GM15510 (cell line): ENCODE data around the gene CNGA2.

ENCODE experiments used
- POLR2A ChIP-seq: IDR thresholded peaks from 3 replicates; pipeline ENCODE4 v1.6.1; 2011; ENCODE audit warnings: borderline replicate concordance; ENCODE audit not compliant: insufficient read length; ENCODE audit errors: extremely low read depth

CNGA2 gene

DNA sequence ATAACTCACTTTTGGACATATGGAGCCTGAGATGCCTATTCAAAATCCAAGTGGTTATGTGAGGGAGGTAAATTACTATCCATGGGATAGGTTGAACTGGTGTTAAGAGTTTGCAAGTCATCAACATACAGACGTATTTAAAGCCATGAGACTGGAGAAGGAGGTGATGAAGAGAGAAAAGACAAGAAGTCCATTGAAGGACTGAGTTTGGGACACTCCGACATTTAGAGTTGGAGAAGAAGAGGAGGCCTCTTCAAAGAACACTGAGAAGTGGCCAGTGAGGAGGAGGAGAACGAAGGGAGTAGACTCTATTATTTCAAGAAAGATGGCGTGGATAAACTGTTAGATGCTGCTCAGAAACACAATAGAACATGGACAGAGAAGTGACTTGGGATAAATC is at the start of gene CNGA2:
CNGA2 (plus strand) TSS at position 301 of the 400 bp plus-strand sequence. CDS start 3,738 bp downstream, outside the sequence.
- no peak for TF ChIP-seq POLR2A

DNA sequence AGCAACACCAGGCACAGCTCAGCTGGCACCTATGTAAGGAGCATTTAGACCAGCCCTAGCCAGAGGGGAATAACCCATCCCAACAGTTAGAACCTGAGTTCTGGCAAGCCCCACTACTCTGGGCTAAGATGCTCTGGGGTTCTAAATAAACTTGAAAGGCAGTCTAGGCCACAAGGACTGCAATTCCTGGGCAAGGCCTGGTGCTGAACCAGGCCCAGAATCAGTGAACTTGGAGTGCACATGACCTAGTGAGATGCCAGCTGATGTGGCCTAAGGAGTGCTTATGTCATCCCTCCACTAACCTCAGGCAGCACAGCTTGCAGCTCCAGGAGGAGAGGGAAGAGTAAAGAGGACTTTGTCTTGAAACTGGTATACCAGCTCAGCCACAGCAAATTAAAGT is 46.9 kb upstream of the CNGA2 start:
- no peak for TF ChIP-seq POLR2A

DNA sequence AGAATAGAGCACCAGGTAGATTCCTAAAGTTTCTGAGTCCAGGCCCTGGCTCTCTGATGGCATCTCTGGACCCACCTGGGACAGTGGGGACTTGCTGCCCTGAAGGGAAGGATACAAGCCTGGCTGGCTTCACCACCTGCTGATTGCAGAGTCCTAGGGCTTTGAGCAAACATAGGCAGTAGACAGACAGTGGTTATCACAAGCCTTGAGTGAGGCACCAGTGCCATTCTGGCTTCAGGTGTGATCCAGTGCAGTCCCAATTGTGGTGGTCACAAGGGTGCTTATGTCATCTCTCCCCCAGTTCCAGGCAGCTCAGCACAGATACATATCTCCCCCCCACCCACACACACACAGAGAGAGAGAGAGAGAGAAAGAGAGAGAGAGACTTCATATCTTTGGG is 45.9 kb upstream of the CNGA2 start:
- no peak for TF ChIP-seq POLR2A

DNA sequence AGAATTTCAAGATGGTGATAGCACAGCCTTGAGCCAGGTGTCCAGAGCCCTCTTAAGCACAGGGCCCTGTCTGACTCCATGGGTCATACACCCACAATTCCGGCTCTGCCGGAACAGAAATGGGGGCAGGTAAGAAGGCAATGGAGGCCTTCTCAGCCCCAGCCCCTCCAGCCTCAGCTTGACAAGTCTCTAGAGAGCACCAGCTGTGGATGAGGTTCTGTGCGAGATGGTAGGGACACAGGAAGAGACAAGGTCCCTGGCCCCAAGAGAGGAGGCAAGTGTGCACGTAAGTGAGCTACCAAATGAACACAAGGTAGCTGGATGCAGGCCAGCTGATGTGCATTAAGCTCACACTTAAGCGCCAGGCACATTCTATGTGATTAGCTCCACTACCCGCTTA is 41.7 kb upstream of the CNGA2 start:
- TF ChIP-seq POLR2A = no peak

DNA sequence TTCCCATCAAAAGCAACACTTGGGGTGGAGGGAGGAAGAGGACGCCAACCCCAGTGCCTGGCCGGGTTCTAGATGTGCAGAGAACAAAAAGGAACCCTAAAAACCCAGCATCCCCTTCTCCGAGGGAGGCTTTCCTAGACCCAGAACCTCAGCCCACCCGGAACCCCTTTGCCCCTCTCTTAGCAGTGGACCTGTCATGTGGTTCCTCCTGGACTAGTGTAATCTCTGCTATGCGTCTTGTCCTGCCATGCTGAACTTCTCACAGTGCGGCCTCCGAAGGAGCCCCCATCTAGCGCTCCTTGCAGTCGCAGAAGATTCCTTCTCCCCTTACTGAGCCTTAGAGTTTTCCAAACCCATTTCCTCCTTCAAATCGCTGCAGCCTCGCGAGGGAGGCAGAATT is 40.4 kb upstream of the CNGA2 start:
- no peak for TF ChIP-seq POLR2A

DNA sequence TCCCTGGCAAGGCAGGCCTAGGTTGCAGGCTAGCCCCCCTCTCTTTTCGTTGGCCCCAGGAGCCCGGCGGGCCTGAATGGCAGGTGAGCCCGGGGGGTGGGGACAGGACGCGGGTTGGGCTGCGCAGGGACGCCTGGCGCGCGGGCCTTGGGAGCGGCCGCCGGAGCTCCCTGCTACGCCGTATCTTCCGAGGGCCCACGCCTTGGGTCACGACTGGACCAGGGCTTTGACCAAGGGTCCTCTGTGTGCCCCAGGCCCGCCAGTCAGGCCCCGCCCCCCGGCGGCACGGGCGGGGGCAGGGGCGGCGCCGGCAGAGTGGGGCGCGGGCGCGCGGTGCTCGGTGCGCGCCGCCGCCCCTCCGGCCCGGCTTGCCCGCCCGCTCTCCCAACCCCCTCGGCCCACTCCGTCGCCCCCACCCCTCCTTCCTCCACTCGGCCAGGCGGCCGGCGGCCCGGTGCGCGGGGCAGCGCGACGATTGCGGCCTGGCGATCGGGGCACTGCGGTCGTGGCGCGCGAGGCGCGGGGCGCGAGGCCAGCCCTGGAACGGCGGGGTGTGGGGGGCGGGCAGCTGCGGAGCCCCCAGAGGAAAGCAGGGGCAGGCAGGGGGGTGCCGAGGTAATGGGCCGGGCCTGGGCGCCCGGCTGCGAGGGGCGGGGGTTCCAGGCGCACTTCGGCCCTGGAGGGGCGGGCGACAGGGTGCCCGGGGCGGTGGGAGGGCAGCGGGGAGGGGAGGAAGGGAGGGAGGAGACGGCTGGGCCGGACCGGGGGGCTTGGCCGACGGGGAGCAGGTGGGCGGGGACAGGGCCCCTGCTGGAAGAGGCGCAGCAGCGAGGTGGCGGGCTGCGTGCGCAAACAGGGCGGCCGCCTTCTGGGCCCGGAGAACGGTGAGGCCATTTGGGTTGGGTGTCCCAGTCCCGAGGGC is 39.6 kb upstream of the CNGA2 start, which contains the start of gene PRRG3:
PRRG3 (plus strand) TSS at position 798 of the 922 bp plus-strand sequence. CDS start 3,357 bp downstream, outside the sequence.
- no peak for TF ChIP-seq POLR2A

DNA sequence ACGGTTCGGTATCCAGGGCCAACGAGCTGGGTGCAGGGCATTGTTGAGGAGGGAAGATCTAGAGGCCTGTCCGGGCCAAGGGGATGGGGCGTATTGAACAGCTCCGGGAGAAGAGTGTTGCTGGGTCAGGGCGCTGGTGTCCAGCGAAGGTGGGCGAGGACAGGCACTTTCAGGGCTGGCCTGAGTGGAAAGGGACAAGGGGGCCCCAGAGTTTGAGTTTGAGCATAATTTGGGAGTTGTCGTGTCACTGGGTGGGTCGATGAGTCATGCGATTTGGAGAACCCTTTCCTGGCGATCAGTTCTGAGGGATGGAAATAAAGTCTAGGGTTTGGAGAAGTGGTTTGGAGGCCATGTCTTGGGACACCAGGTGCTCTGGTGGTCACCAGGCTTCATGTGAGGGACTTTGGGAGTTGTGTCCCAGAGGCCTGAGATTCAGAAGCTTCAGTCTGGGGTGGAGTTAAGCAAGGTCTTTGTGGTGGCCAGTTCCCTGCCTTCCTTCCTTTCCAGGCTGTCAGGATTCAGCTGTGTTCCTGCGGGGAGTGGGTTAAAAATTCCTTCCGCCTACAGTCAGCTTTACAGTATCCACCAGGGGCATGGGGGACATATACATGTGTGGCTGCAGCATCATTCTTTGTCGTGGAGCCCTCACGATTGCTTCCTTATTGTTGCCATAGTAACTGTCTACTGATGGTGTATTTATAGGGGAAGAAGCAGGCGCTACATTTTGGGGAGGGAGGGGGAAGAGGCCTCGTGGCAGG is 38.8 kb upstream of the CNGA2 start:
- TF ChIP-seq POLR2A = no peak

DNA sequence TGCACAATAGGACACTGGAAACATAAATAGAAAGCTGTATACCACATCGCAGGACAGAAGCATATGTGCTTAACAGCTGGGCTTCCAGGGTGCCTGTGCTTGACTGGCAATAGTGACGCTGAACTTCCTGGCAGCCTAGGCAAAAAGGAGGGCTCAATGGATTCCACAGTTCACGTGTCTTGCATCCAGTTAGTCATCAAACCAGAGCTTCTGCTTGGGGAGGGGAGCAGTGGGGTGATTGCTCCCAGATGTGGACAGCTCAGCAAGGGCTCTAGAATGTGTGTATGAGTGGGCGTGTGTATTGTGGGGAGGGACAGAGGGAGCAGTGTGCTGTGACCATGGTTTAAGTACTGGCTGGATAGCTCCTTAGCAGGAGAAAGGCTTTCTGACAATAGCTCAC is 37.0 kb upstream of the CNGA2 start:
- no peak for TF ChIP-seq POLR2A

DNA sequence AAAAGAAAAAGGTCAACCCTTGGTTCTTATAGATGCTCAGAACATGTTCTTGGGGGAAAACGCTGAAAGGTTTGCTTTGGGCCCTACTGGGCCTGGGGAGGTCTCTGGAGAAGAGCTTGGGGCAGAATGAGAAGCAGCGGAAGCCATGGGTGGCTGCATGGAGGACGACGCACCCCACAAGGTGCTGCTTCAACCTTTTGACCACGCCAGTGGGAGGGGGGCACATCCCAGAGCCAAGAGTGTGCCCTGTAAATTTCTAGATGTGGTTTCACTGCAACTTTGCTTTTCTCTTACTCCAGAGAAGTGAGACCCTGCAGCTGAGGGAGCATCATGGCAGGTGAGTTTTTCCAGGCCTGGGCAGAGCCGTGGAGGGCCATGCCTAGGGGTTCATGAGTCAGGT is 36.1 kb upstream of the CNGA2 start:
- no peak for TF ChIP-seq POLR2A

DNA sequence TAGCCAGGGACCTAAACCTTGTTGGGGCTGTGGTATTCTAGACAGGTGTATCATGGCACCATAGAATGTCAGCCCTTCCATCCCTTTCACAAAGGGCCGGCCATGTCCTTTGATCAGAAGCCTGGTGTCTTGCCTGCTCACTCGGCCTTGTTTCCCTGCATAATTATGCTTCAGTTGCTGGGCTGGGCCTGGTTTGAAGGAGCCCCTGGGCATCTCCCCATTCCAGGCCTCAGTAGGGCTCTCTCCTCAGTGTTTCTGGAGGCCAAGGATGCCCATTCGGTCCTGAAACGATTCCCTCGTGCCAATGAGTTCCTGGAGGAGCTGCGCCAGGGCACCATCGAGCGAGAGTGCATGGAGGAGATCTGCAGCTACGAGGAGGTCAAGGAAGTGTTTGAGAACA is 34.8 kb upstream of the CNGA2 start:
- TF ChIP-seq POLR2A = no peak

DNA sequence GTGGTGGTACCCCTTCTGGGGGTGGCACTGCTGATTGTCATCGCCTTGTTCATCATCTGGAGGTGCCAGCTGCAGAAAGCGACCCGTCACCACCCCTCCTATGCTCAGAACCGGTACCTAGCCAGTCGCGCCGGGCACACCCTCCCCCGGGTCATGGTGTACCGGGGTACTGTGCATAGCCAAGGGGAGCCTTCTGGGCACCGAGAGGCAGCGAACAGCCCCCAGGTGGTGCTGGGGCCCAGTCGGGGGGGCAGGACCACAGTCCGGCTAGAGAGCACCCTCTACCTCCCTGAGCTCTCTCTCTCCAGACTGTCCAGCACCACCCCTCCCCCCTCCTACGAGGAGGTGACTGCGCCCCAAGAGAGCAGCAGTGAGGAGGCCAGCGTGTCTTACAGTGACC is 34.0 kb upstream of the CNGA2 start:
- TF ChIP-seq POLR2A = no peak

DNA sequence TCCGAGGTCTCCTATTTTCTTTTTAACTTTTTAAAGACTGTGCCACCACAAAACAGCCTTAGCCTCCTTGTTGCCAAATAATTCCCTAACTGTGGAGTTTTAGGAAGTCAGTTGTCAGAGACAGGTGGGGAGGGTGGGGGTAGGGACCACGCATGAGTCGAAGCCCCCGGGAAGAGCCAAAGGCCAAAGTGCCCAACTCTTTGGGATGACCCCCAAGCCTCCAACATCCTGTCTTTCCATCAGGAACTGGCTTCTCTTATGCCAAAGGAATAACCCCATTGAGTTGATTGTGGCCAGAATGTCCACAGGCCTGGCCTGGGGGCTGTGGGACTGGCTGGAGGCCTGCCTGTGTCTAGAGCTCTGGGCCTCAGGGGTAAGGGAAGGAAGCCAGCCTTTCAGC is 33.5 kb upstream of the CNGA2 start:
- no peak for TF ChIP-seq POLR2A

DNA sequence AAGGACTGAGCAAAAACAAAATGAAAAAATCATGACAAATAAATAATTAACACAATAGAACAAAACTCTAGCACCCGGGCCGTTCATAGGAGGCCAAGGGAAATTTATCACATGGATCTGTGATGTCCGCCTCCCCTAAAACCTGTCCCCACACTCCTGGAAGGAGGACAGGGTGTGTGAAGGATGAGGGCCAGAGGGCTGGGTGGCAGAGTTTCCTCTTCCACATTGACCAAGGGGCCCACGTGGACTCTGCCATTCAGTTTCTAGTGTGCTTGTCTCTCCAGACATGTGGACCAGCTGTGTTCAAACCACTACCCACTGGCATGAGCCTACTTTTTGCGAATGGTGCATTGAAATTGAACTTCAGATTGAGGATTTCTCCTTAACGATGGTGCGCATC is 33.0 kb upstream of the CNGA2 start:
- no peak for TF ChIP-seq POLR2A

DNA sequence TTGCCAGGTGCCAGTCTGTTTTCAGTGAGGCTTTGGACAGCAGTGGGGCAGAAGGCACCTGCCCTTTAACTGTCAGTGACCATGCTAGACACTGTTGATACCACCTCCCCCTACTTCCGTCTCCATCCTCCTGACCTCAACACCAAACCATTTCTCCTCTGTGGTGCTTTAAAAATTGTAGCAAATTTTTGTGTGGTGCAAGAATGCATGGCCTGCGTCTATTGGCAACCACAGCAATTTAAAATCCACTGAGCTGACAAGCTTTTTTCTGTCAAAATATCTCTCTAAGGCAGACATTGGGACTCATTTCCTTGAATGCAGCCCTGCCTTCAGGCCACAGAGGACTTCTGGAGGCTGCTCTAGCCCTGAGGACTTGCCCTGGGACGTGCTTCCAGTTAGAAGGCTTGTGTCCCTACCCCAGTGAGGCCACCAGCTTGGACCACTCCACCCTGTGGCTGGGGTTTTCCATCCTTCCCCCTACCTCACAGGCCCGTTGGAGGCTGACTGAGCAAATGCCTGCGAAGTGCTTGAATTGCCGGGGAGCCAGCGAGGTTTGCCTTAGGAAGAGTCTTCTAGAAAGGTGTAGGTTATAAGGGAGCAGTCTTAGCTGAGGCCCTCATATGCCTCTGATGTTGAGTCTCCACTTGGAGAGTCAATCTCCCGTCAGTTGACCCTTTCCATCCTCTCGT is 32.4 kb upstream of the CNGA2 start:
- TF ChIP-seq POLR2A = no peak
